Nephron progenitor cell (in vitro differentiated cells): Measurements from ENCODE around the gene NRP1.

ENCODE experiments used
- DNase-seq: peaks from one replicate; pipeline ENCODE4 v3.0.0; 2021
- H3K27ac Mint-ChIP-seq: 2 replicates; pipeline ENCODE4 v1.8.0; 2021; ENCODE audit warnings: mild to moderate bottlenecking, moderate library complexity, mixed read lengths
- H3K27me3 Mint-ChIP-seq: 2 replicates; pipeline ENCODE4 v1.8.0; 2021; ENCODE audit warnings: mild to moderate bottlenecking, low read depth, mixed read lengths; ENCODE audit not compliant: poor library complexity
- H3K36me3 Mint-ChIP-seq: 2 replicates; pipeline ENCODE4 v1.8.0; 2021; ENCODE audit warnings: low read depth, mixed read lengths
- H3K4me1 Mint-ChIP-seq: 2 replicates; pipeline ENCODE4 v1.8.0; 2021; ENCODE audit warnings: mixed read lengths
- H3K4me3 Mint-ChIP-seq: 2 replicates; pipeline ENCODE4 v1.8.0; 2021; ENCODE audit warnings: mild to moderate bottlenecking, moderate library complexity, mixed read lengths
- H3K9me3 Mint-ChIP-seq: 2 replicates; pipeline ENCODE4 v1.8.0; 2021; ENCODE audit warnings: mild to moderate bottlenecking, moderate library complexity, mixed read lengths
- CTCF ChIP-seq: fragments of 200-600 bp; sonication (generic); IDR thresholded peaks from 2 replicates; pipeline ENCODE4 v1.5.0; 2021; ENCODE audit warnings: antibody characterized with exemption

The NRP1 gene

GRCh38 chr10:33311640-33312039 lies 22.8 kb downstream of the NRP1 start:
- Mint-ChIP-seq H3K9me3 (peaks cover 29% of the 10 kb centered on the region), H3K27me3 (peaks cover 3% of the 10 kb centered on the region), H3K4me3 (no peak overlapping the region), H3K4me1 (peaks cover 26% of the 10 kb centered on the region), H3K36me3 (peaks cover 97% of the 10 kb centered on the region), H3K27ac (no peak overlapping the region)
- DNase-seq: no peak
- TF ChIP-seq CTCF: no peak

- peaks cover 3% of the 10 kb centered on the region for H3K27me3 Mint-ChIP-seq
- DNase-seq: no peak
- peak overlapping the region; percentile 87 for H3K27ac Mint-ChIP-seq
- no peak for TF ChIP-seq CTCF
- peaks cover 29% of the 10 kb centered on the region for H3K9me3 Mint-ChIP-seq
- H3K4me1 Mint-ChIP-seq: peaks cover 26% of the 10 kb centered on the region
- peaks cover 97% of the 10 kb centered on the region for H3K36me3 Mint-ChIP-seq
- H3K4me3 Mint-ChIP-seq: no peak overlapping the region
Measured at GRCh38 chr10:33310853-33311252, 23.6 kb downstream of the NRP1 start.

GRCh38 chr10:33309406-33309805 lies 25.1 kb downstream of the NRP1 start:
- DNase-seq: no peak
- Mint-ChIP-seq H3K4me1 (peaks cover 20% of the 10 kb centered on the region), H3K27ac (peak overlapping the region; percentile 95), H3K36me3 (peaks cover 95% of the 10 kb centered on the region), H3K4me3 (no peak overlapping the region), H3K27me3 (peaks cover 3% of the 10 kb centered on the region), H3K9me3 (peaks cover 29% of the 10 kb centered on the region)
- no peak for TF ChIP-seq CTCF

DNA sequence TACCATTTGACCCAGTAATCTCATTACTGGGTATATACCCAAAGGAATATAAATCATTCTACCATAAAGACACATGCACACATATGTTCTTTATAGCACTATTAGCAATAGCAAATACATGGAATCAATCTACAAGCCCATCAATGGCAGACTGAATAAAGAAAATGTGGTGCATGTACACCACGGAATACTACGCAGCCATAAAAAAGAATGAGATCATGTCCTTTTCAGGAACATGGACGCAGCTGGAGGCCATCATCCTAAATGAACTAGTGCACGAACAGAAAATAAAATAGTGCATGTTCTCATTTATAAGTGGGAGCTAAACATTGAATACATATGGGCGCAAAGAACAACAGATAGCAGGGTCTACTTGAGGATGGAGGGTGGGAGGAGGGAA lies 26.6 kb downstream of the NRP1 start:
- peaks cover 36% of the 10 kb centered on the region for H3K4me1 Mint-ChIP-seq
- H3K4me3 Mint-ChIP-seq: no peak overlapping the region
- H3K9me3 Mint-ChIP-seq: peaks cover 21% of the 10 kb centered on the region
- TF ChIP-seq CTCF: no peak
- peaks cover 95% of the 10 kb centered on the region for H3K36me3 Mint-ChIP-seq
- DNase-seq: no peak
- H3K27ac Mint-ChIP-seq: no peak overlapping the region
- peaks cover 3% of the 10 kb centered on the region for H3K27me3 Mint-ChIP-seq

DNA sequence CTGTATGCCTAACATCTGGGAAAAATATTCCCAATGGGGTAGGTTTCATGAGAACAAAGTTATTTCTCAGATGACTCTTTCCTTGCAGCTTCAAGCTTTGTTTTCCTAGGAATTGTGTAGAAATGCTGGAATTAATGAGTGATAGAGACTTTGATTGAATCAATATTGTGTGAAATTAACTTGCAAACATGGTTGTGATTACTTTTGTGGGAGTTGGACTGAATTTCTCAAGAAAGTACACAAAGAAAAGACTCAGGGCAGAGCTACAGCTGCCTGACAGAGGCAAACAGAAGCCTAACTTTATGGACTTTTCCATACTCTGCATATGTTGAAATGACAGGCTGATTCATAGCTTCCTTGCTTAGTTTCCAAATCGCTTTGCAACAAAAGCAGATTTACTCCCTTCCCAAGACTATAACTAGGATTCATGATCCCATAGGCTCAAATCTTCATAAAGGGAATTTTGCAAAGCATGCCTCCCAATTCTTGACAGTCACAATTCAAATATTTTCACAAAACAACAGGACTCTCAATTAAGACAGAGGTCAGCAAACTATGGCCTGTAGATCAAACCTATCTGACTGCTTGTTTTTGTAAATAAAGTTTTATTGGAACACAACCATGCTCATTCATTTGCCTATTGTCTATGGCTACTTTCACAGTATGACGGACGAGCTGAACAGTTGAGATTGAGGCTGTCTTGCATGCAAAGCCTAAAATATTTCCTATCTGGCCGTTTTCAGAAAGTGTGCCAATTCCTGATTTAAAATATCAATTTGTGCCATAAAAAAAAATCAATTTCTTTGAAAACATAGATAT lies 27.6 kb downstream of the NRP1 start:
- no peak overlapping the region for H3K4me3 Mint-ChIP-seq
- H3K27me3 Mint-ChIP-seq: peaks cover 3% of the 10 kb centered on the region
- peaks cover 45% of the 10 kb centered on the region for H3K4me1 Mint-ChIP-seq
- DNase-seq: no peak
- H3K36me3 Mint-ChIP-seq: peaks cover 95% of the 10 kb centered on the region
- no peak for TF ChIP-seq CTCF
- H3K27ac Mint-ChIP-seq: no peak overlapping the region
- peaks cover 21% of the 10 kb centered on the region for H3K9me3 Mint-ChIP-seq

GRCh38 chr10:33306126-33306525 lies 28.3 kb downstream of the NRP1 start:
- TF ChIP-seq CTCF: no peak
- peaks cover 92% of the 10 kb centered on the region for H3K36me3 Mint-ChIP-seq
- DNase-seq: no peak
- peak overlapping the region; percentile 44 for H3K27ac Mint-ChIP-seq
- H3K9me3 Mint-ChIP-seq: peaks cover 21% of the 10 kb centered on the region
- H3K4me1 Mint-ChIP-seq: peaks cover 50% of the 10 kb centered on the region
- H3K27me3 Mint-ChIP-seq: peaks cover 3% of the 10 kb centered on the region
- no peak overlapping the region for H3K4me3 Mint-ChIP-seq
